Activated T-cell treated with anti-CD3 and anti-CD28 coated beads for 24 hours (primary cell): ENCODE measurements around the gene CD6.

Experiments
- DNase-seq: peaks from one replicate; pipeline ENCODE4 v3.0.0-alpha.2; 2020; ENCODE audit warnings: low read depth

Gene CD6

DNA sequence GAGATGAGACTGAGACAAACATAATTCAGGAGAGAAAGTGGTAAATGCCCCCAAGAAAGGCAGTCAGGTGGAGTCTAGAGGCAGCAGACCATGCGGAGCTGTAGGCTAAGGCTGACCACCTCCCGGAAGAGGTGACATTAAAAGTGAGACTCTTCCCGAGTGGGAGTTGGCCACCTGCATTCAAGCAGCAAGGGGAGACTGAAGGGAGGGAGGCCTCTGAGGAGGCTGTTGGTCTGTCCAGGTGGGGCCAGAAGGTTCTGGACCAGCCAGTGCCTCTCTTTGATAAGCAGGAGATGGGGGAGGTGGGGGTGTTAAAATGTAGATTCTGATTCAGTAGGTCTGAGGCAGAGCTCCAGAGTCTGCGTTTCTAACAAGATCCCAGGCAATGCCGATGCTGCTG lies 37.5 kb downstream of the CD6 start:
- no peak for DNase-seq

DNA sequence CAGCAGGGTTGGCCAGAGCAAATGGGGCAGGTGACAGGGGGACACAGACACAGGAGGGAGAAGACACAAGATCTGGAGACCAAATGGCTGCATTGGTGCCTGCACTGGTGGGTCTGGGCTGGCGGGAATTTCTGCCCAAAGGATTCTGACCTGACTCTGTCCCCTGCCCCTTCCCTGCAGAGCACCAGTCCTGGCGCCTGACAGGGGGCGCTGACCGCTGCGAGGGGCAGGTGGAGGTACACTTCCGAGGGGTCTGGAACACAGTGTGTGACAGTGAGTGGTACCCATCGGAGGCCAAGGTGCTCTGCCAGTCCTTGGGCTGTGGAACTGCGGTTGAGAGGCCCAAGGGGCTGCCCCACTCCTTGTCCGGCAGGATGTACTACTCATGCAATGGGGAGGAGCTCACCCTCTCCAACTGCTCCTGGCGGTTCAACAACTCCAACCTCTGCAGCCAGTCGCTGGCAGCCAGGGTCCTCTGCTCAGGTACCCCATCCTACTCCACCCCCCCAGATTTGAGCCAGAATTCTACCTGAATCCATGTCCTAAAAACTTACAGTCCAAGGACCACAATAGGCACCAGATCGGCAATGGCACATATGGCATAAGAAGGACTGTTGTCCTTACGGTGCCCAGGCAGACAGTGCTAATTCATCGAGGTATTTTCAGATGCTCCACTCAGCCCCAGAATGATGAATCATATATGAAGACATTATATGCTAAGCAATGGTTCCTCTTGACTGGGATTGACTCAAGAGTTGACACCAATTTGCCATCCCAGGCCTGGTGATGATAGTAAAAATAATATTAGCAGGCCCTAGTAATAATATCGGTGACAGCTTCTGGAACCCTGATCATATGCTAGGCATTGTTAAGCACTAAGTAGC lies 38.2 kb downstream of the CD6 start:
- no peak for DNase-seq

DNA sequence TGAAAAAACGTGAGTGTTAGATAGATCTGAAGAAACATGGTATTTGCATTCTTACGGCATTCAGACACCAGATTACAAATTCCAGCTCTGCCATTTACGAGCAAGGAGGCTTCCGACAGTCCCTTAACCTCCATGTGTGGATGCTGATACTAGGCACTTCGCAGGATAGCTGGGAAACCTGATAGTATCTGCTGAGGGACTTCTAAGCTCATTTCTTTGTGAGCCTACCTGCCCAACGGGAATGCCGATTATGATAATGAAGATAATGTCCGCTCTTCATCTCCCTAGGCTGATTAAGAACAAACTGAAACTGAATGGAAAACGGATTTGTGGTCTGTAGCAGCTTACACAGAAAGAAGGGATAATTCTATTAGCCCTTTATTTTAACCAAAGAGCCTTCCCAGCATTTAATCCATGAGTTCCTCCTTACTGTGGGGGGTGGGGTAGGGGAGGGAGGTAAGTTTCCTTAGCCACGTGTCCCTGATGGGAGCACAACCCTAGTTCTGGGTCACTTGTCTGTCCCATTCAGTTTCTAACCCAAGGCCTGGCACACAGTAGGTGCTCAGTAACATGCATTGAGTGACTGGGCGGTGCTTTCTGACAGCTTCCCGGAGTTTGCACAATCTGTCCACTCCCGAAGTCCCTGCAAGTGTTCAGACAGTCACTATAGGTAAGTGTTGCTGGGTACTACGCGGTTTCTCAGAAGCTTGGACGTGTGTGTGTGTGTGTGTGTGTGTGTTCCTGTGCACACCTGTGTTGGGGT lies 39.2 kb downstream of the CD6 start:
- no peak for DNase-seq

DNA sequence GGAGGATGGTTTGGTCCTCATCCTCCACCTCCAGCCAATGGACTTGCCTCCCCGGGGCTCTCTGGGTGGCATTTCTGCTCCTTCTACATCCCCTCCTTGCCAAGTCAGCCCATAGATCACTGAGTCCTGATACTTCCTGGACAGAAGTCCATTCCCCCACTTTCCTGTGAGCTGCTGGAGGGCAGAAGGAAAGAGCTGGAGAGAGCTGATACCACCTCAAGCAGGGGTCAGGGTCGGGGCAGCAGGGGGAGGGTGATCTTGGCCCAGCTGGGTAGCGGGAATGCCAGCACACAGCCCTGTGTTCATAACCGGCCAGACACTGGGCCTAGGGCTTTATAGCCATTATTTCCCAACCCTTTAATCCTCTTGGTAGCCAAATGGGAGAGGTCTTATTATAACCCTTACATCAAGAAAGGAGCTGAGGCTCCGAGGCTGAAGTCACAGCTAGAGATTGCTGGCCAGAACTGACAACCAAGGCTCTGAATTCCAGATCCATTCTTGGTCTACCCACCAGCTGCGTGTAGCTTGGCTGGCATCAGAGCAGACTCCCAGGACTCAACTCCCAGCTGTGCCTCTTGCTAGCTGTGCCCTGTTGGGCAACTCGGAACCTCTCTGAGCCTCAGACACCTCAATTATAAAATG lies 39.9 kb downstream of the CD6 start:
- no peak for DNase-seq

DNA sequence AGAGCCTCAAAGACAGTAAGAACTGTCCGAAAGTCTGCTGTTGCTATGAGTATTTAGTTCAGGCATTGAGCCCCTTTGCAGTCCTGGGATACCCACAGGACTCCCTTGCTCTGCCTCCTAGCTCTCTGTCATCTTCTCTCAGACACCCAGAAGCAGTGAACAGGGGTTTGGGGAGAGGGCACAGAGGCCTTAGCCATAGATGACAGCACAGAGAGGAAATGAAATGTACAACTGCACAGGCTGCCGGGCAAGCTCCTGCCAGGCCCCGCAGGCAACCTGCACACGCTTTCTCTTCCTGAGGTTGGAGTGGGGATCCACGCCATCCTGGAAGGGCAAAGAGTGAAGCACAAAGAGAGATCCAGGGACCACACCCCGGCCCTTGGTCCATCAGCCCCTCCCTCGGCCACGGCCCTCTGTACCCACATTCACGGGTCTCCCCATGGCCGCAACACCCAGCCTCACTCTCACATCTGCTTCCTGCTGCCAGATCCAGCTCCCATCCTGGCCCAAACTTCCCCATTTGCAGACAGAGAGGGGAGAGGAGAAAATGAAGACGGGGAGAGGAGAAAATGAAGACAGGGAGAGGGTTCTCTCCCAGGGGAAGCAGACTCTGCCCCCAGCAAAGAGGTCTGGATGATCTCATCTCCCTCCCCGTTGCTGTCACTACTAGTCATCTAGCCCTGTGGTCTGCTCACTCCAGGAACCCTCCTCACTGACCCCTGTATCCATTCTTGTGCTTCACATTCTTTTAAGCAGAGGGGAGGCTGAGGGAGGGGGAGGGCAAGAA lies 40.7 kb downstream of the CD6 start:
- DNase-seq, result no peak

DNA sequence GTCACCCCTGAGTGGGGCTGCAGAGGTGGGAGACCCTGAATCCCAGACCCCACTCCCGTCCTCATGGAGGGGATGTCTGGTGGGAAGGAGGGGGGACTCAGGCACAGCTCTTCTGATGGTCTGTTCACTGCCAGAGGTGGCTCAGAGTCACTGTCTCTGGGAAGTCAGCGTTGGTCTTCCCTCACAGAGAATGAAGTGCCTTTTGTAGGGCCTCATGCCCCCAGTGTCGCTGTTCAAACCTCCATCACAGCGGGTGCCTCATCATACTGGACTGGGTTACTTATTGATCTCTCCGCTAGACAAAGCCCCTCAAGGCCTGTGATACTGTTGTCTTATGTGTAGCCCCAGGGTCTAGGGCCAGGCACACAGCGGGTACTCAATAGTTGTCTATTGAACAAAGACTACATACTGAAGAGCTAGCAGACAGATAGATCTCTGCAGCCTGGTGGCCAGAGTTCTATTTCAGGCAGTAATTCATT lies 41.3 kb downstream of the CD6 start:
- no peak for DNase-seq

DNA sequence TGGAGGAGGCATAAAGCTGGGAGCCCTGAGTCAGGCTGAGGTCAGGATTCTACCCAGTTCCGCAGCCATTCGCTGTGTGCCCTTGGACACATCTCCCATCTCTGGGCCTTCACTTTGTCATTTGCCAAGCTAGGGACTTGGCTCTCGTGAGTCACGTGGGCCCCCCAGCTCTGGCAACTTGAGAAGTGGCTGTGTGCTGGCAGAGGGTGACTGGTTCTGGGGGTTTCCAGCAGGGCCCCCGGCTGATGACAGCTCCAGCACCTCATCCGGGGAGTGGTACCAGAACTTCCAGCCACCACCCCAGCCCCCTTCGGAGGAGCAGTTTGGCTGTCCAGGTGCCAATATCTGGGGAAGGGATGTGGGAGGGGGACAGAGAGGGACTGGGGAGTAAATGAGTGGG lies 46.6 kb downstream of the CD6 start:
- DNase-seq, result no peak

DNA sequence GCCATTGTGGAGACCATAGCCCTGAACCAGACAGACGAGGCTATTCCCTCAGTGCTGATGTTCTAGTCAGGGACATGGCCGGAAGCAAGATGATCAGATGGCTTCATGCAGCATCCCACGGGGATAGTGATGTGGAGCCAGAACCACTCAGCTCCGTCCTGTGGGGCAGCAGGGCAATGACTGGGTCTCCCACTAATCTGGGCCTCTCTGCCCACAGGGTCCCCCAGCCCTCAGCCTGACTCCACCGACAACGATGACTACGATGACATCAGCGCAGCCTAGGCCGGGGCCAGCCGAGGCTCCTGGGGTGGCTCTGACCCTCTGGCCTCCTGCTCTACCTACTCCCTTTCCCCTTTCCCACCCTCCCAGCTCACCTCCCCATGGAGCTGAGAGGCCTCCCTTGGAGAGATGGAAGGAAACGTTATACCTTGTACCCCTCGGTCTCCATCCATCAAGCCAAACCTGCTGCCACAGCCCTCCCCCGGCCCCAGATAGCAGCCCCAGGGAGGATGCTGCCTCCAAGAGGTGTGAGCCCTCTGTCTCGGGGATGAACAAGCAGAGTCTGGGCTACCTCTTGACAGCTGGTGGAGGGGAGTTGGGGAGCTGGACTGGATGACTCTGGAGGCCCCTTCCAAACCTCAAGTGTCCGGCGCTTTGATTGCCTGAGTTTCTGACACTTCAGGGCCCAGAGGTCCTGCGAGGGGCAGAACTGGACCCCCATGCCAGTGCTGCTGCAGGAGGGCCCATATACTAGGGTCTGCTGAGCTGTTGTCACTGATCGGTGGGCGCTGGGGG lies 47.8 kb downstream of the CD6 start:
- no peak for DNase-seq

DNA sequence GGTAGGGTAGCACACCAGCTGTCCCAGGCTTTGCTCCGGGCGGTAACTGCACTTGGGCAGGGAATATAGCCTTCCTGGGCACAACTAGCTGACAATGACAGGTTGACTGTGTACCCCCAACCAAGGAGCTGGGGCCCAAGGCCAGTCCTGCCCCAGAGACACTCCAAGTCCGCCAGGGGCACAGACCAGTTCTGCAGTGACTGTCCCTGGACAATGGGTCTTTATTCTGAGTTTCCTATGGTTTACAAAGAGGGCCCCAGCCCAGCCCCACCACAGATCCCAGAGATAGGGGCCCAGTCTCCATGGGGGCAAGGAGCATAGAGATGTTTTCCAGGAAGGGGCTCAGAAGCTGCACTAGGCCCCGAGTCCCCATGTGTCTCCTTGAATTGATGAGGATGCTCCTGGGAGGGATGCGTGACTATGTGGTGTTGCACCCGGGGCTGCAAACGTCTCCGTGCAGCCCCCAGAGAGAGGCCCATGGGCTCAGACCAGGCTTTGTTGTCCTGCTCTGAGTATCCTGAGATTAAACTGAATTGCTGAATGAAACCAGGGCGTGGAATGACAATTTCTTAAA lies 48.4 kb downstream of the CD6 start:
- DNase-seq, result no peak

DNA sequence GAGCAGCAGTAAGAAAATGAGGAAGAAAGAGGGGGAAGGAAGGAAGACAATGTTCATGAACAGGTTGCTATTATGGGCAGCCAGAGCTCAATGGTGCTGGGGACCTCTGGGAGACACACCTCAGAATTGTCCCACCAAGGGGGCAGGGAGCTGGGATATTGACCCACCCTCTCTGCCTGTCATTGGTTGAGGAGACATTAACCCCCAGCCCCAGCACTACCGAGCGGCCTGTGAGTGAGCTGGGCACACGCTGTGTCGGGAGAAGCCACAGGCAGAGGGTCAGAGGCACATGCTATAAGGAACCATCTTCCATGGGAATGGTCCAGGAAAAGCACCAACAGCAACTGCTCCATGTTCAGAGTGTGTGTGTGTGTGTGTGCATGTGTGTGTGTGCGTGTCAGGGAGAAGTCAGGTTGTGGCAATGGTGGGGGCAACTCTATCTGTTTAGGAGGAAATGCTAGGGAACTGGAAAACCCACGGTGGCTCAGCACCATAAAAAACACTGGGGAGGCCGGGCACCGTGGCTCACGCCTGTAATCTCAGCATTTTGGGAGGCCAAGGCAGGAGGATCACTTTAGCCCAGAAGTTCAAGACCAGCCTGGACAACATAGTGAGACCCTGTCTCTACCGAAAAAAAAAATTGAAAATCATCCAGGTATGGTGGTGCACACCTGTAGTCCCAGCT lies 49.2 kb downstream of the CD6 start:
- DNase-seq, result no peak

DNA sequence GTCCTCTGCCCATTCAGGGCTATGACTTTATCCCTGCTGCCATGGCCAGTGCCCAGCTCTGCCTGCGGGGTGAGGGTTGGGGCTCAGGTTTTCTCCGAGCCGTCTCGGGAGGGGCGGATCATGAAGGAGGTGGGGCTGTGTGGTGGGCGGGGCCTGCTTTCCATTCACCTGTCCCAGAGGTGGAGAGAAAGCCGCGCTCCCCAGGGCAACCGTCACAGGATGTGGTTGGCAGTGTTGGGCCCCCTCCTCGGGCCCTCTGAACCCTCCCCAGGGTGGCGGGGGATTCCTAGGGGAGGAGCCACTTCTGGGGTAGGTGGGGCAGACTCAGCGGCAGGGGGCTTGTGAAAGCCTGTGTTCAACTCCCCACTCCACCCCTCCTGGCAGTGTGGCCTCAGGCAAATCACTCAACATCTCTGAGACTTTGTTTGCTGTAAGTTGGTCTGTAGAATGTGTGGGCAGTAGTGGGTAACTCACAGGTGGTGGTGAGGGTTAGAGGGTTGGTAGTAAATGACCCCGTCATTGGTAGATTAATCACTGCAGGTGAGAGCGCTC lies 50.3 kb downstream of the CD6 start:
- DNase-seq, result peak; percentile 76

DNA sequence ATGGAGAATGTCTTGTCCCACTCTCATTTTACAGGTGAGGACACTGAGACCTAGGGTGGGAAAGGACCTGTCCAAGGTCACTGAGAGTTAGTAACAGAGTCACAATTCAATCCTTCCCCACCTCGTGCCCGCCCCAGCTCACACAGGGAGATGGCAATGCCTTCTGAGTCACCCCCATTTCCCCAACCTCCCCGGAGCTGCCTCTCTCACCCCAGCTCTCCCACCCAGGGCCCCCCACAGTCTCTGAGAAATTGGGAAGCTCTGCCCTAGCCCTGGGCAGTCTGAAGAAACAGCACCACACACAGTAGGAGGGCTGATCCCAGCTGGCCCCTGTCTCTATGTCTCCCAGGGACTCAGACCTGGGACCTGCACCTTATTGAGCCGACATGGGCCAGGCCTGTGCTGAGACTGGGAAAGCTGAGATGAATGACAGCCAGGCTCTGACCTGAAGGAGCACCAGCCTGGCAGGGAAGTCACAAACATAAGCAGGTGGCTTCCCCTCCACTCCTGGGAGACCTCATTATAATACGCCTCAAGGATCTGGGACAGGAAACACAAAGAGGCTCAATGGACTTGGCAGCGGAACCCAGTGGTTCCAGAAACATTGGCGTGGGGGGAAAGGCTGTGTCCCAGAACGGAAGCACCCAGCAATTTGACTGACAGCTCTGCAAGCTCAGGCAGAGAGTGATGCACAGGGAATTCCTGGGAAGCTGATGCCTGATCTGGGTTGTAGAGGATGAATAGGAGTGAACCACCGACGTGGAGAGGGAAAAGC lies 51.0 kb downstream of the CD6 start:
- no peak for DNase-seq

DNA sequence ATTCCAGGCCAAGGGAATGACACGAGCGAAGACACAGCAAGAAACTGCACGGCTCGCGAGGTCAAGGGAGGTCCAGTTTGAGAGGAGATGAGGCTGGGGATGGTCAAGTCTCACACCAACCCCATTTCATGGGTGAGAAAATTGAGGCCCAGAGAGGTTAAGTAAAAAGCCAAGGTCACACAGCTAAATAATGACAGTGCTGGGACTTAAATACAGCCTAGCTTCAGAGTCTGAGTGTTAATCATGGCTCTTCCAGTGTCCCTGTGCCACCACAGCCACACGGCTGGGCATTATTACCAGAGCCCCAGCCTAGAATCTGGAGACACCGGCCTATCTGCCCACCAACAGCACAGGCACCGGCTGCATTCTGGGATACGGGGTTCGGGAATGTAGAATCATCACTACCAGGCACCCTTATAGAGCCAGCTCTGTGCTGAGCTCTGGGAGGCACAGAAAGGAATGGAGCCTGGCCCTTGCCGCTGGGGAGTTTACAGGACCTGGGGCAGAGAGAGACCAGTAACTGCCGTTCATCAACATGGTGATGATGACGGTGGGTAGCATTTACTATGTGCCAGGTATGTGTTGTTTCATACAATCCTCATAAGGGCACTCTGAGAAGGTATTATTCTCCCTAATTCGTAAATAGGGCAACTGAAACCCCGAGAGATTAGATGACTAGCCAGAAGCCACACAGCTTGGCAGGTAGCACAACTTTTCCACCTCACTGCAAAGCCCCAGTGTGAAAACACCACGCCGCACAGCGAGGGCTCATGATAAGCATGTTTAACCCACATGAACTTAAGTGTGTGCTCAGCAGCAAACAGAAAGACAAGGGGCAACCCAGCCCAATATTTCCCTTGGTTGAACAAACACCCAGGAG lies 51.8 kb downstream of the CD6 start:
- DNase-seq, result peak; percentile 59

DNA sequence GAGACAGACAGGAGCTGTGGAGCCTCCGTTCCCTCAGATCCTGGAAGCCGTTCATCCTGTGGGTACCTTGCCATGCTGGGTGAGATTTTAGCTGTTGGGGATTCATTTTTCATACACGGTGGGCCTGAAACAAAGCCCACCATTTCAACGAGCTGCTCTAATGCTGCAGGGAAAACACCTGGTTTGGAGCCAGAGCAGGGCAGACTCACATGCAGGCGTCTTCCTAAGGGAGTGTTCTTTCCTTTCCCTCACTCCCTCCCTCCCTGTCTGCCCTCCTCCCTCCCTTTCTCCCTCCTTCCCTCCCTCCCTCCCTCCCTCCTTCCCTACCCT lies 52.5 kb downstream of the CD6 start:
- DNase-seq, result no peak

DNA sequence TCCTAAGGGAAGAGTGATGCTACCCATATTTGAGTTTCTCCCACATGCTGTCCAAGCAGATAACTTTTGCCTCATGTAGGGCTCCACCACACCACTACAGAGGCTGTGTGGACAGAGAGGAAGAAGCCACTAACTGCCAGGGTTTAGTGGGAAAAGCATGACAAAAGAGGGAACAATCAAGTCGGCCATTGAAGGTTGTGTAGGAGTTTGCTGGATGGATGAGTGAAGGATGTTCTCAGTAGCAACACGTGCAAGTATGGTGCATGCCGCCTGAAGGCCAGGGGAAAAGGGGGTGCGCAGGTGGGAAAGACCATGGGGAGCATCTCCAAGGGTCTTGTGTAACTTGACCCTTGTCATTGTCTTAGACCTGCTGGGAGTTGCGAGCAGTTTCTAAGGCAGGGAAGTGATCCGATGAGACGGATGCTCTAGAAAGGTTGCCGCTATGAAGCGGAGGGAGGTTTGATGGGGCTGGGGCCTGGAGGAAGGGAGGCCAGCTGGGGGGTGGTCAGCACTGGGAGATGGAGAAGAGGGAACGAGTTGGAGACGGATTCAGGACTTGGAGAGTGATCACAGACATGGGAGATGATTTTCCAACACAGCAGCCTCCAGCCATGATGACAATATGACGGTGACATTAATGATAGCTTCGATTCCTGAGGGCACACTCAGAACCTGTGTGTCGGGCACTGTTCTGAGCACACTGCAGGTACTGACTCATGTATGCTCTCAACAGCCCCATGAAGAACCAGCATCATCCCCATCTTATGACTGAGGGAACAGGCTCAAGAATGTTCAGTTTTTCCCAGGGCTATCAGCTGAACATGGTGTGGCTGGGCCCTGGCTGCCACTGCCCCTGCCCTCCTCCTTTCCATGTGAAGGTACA lies 53.7 kb downstream of the CD6 start:
- DNase-seq, result no peak

DNA sequence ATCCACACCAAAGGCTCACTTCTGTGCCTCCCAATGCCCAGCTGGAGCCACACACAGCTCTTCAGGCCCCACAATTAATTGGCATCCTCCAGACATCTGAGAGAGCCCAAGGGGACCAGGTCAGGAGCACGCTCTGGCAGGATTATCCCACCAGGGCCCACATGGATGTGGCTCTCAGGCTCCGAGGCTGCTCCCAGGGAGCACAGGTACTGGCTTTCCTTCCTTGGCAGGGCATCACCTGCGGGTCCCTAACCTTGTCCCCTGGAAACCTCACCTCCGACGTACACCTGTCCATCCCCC lies 54.3 kb downstream of the CD6 start:
- DNase-seq, result no peak
